HL-60 (cell line): ENCODE results near the gene ROS1.

ENCODE experiments used
- POLR2AphosphoS5 ChIP-seq: IDR thresholded peaks from 2 replicates; pipeline ENCODE4 v1.6.1; 2012; ENCODE audit warnings: low read depth
- TF ChIP-seq, protein P1 (sequence below): IDR thresholded peaks from one replicate; pipeline ENCODE4 v1.5.1; 2011; ENCODE audit warnings: low read length, control low read depth, inconsistent platforms; ENCODE audit not compliant: insufficient read depth
- TF ChIP-seq, protein P2 (sequence below): IDR thresholded peaks from 2 replicates; pipeline ENCODE4 v1.6.1; 2012; ENCODE audit warnings: low read depth; ENCODE audit not compliant: insufficient replicate concordance

DNA sequence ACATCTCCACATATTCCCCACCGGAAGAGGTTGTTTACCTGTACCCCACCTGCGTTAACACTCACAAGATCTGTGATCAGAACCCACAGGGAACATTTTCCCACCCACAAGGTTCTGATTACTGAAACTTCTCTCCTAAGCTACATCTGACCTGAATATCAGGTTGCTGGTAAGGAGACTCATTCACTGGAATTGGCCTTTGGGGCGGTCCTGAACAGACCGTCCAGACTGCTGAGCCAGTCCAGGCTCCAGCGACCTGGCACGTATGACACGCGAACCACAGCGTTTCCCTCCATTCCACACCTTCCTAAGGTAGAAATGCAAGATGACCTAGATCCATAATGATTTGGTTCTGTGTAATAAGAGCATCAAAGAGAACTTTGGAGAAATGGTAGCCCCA, 150.5 kb downstream of the ROS1 start:
- TF ChIP-seq, protein P1, sequence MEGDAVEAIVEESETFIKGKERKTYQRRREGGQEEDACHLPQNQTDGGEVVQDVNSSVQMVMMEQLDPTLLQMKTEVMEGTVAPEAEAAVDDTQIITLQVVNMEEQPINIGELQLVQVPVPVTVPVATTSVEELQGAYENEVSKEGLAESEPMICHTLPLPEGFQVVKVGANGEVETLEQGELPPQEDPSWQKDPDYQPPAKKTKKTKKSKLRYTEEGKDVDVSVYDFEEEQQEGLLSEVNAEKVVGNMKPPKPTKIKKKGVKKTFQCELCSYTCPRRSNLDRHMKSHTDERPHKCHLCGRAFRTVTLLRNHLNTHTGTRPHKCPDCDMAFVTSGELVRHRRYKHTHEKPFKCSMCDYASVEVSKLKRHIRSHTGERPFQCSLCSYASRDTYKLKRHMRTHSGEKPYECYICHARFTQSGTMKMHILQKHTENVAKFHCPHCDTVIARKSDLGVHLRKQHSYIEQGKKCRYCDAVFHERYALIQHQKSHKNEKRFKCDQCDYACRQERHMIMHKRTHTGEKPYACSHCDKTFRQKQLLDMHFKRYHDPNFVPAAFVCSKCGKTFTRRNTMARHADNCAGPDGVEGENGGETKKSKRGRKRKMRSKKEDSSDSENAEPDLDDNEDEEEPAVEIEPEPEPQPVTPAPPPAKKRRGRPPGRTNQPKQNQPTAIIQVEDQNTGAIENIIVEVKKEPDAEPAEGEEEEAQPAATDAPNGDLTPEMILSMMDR = no peak
- TF ChIP-seq, protein P2, sequence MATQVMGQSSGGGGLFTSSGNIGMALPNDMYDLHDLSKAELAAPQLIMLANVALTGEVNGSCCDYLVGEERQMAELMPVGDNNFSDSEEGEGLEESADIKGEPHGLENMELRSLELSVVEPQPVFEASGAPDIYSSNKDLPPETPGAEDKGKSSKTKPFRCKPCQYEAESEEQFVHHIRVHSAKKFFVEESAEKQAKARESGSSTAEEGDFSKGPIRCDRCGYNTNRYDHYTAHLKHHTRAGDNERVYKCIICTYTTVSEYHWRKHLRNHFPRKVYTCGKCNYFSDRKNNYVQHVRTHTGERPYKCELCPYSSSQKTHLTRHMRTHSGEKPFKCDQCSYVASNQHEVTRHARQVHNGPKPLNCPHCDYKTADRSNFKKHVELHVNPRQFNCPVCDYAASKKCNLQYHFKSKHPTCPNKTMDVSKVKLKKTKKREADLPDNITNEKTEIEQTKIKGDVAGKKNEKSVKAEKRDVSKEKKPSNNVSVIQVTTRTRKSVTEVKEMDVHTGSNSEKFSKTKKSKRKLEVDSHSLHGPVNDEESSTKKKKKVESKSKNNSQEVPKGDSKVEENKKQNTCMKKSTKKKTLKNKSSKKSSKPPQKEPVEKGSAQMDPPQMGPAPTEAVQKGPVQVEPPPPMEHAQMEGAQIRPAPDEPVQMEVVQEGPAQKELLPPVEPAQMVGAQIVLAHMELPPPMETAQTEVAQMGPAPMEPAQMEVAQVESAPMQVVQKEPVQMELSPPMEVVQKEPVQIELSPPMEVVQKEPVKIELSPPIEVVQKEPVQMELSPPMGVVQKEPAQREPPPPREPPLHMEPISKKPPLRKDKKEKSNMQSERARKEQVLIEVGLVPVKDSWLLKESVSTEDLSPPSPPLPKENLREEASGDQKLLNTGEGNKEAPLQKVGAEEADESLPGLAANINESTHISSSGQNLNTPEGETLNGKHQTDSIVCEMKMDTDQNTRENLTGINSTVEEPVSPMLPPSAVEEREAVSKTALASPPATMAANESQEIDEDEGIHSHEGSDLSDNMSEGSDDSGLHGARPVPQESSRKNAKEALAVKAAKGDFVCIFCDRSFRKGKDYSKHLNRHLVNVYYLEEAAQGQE = no peak
- TF ChIP-seq POLR2AphosphoS5 = no peak
